ENCODE results near the gene PSMB3. TPM values are rescaled to one million over a fixed set of nuclear protein-coding genes. Genes with fewer than 3 reads are reported as not detected.
A peak's percentile ranks its signal among the peaks of the same experiment; 100 is the strongest.

PSMB3 gene
- polyA plus RNA-seq (2012; rRNA removed) = 480 and 533 TPM in 2 replicates
- 326 and 421 TPM in 2 replicates for polyA plus RNA-seq (2012; cell fraction: cytosol; rRNA removed)
- 286 and 336 TPM in 2 replicates for polyA plus RNA-seq (2012; cell fraction: nucleus; rRNA removed)

DNA sequence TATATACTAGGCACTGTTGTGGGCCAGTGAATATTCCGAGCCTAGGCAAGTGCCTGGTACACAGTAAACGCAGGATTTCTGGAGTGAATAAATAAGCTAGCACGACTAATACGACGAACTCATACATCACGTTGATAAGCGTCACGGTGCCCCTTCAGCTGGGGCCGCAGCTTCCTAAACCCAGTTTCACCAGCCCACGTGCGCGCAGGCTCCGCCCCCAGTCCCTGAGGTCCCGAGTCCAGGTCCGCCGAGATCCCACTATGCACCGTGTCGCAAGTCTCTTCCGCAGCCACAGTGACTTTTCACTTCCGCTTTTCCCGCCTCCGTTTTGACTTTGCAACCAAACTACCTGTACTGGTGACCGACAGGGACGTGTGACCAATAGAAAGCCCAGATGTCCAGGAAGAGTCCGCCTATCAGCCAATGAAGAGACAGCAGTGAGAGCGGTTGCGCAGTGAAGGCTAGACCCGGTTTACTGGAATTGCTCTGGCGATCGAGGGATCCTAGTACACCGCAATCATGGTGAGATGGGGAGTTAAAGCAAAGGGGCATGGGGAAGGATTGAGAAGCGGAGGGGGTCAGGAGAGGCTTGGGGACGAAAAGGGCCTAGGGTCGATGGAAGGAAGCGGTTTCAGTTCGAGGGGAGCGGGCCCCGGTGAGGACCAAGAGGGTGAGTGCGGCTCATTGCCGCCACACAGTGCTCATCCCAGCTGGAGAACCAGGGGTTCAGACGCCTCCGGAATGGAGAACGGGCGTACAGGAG is at the start of gene PSMB3:
Gene PSMB3, plus strand, starts transcription at position 434 of the 763 bp plus-strand sequence. Its CDS starts 86 bp downstream, at position 520.
- no peaks in the 10 kb centered on the region for H3K9me3 ChIP-seq
- peaks cover 0 to 20% of the 10 kb centered on the region in 2 experiments; a peak in 1 of 4 replicates for H3K4me1 ChIP-seq (ENCODE audit: control insufficient read depth in 1 of 2, insufficient read depth in 2 of 2, low read depth in 1 of 2, low read length in 1 of 2)
- peak within 1 kb of the TSS; percentile 74 to 98 for H3K27ac ChIP-seq (ENCODE audit: low read depth in 2 of 2, low read length in 1 of 2)
- peak within 1 kb of the TSS; percentile 91 to 93 for H3K4me3 ChIP-seq (ENCODE audit: low read depth in 2 of 2, low read length in 1 of 2)
- peak; percentile 98 for TF ChIP-seq ELF1 (IDR thresholded peaks at IDR 0.05)
- TF ChIP-seq, protein P1, sequence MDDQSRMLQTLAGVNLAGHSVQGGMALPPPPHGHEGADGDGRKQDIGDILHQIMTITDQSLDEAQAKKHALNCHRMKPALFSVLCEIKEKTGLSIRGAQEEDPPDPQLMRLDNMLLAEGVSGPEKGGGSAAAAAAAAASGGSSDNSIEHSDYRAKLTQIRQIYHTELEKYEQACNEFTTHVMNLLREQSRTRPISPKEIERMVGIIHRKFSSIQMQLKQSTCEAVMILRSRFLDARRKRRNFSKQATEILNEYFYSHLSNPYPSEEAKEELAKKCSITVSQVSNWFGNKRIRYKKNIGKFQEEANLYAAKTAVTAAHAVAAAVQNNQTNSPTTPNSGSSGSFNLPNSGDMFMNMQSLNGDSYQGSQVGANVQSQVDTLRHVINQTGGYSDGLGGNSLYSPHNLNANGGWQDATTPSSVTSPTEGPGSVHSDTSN (IDR thresholded peaks at IDR 0.05) = peak; percentile 100
- TF ChIP-seq GABPA (IDR thresholded peaks at IDR 0.05; ENCODE audit: low read depth) = peak; percentile 92
- TF ChIP-seq TEAD4 (IDR thresholded peaks at IDR 0.05; ENCODE audit: borderline replicate concordance, insufficient read depth) = no peak
- TF ChIP-seq, protein P2, sequence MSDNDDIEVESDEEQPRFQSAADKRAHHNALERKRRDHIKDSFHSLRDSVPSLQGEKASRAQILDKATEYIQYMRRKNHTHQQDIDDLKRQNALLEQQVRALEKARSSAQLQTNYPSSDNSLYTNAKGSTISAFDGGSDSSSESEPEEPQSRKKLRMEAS (IDR thresholded peaks at IDR 0.05; ENCODE audit: low read depth) = peak; percentile 99
- TF ChIP-seq SIN3A (IDR thresholded peaks at IDR 0.05; ENCODE audit: borderline replicate concordance, low read depth, low read length) = peak; percentile 94; the same call in 1 of the 2 replicates
- TF ChIP-seq, protein P3, sequence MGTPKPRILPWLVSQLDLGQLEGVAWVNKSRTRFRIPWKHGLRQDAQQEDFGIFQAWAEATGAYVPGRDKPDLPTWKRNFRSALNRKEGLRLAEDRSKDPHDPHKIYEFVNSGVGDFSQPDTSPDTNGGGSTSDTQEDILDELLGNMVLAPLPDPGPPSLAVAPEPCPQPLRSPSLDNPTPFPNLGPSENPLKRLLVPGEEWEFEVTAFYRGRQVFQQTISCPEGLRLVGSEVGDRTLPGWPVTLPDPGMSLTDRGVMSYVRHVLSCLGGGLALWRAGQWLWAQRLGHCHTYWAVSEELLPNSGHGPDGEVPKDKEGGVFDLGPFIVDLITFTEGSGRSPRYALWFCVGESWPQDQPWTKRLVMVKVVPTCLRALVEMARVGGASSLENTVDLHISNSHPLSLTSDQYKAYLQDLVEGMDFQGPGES (IDR thresholded peaks at IDR 0.05; ENCODE audit: low read depth, low read length) = peak; percentile 88
- TF ChIP-seq YY1 (IDR thresholded peaks at IDR 0.05; ENCODE audit: low read depth) = peak; percentile 59; the same call in 1 of the 2 replicates
- peak; percentile 95 for TF ChIP-seq CHD2 (IDR thresholded peaks at IDR 0.05; ENCODE audit: low read length, partially characterized antibody)
- TF ChIP-seq MXI1 (IDR thresholded peaks at IDR 0.05; ENCODE audit: low read depth, low read length) = peak; percentile 99
- no peak for TF ChIP-seq GATA2 (CRISPR knock-in tag; IDR thresholded peaks at IDR 0.05)
- TF ChIP-seq, protein P4, sequence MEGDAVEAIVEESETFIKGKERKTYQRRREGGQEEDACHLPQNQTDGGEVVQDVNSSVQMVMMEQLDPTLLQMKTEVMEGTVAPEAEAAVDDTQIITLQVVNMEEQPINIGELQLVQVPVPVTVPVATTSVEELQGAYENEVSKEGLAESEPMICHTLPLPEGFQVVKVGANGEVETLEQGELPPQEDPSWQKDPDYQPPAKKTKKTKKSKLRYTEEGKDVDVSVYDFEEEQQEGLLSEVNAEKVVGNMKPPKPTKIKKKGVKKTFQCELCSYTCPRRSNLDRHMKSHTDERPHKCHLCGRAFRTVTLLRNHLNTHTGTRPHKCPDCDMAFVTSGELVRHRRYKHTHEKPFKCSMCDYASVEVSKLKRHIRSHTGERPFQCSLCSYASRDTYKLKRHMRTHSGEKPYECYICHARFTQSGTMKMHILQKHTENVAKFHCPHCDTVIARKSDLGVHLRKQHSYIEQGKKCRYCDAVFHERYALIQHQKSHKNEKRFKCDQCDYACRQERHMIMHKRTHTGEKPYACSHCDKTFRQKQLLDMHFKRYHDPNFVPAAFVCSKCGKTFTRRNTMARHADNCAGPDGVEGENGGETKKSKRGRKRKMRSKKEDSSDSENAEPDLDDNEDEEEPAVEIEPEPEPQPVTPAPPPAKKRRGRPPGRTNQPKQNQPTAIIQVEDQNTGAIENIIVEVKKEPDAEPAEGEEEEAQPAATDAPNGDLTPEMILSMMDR (IDR thresholded peaks at IDR 0.05) = no peak
- TF ChIP-seq NRF1 (IDR thresholded peaks at IDR 0.05; ENCODE audit: low read depth, low read length) = peak; percentile 62
- TF ChIP-seq, protein P5, sequence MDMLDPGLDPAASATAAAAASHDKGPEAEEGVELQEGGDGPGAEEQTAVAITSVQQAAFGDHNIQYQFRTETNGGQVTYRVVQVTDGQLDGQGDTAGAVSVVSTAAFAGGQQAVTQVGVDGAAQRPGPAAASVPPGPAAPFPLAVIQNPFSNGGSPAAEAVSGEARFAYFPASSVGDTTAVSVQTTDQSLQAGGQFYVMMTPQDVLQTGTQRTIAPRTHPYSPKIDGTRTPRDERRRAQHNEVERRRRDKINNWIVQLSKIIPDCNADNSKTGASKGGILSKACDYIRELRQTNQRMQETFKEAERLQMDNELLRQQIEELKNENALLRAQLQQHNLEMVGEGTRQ (IDR thresholded peaks at IDR 0.05; ENCODE audit: borderline replicate concordance, low read depth, low read length) = peak; percentile 57; the same call in 1 of the 2 replicates
- no peak for TF ChIP-seq TCF12 (IDR thresholded peaks at IDR 0.05)
- TF ChIP-seq, protein P6, sequence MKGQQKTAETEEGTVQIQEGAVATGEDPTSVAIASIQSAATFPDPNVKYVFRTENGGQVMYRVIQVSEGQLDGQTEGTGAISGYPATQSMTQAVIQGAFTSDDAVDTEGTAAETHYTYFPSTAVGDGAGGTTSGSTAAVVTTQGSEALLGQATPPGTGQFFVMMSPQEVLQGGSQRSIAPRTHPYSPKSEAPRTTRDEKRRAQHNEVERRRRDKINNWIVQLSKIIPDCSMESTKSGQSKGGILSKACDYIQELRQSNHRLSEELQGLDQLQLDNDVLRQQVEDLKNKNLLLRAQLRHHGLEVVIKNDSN (IDR thresholded peaks at IDR 0.05; ENCODE audit: borderline replicate concordance, low read depth) = peak; percentile 87
- TF ChIP-seq TAF1 (IDR thresholded peaks at IDR 0.05; ENCODE audit: borderline replicate concordance, low read depth, low read length) = peak; percentile 51
- TF ChIP-seq FOSL2 (IDR thresholded peaks at IDR 0.05; ENCODE audit: borderline replicate concordance, low read depth) = no peak
- peak; percentile 66 for TF ChIP-seq POLR2AphosphoS5 (IDR thresholded peaks at IDR 0.05; ENCODE audit: low read depth, low read length)
- ChIA-PET POLR2A (interaction anchor here (0.5 to 2.7 kb wide), 6 partner anchors 10 to 96 kb away, joined by 3 to 12 read pairs (median 4); no protein-coding TSS in a partner anchor), CTCF (interaction anchor here (0.7 to 3.7 kb wide), 6 partner anchors 9 to 401 kb away, joined by 3 to 30 read pairs (median 4); no protein-coding TSS in a partner anchor)
- H3F3A ChIP-seq (replicated peaks; ENCODE audit: insufficient read depth) = peaks cover 3% of the 10 kb centered on the region
- H3K4me2 ChIP-seq = peak within 1 kb of the TSS; percentile 100
- H3K9ac ChIP-seq = peak within 1 kb of the TSS; percentile 78
- H2AFZ ChIP-seq (ENCODE audit: low read depth) = peak within 1 kb of the TSS; percentile 87
- no peaks in the 10 kb centered on the region for H3K27me3 ChIP-seq (ENCODE audit: insufficient read depth)
- peaks cover 11 to 24% of the 10 kb centered on the region in 2 experiments for H3K36me3 ChIP-seq (replicated peaks in 1 of 2; ENCODE audit: control insufficient read depth in 1 of 2, insufficient read depth in 2 of 2, low read length in 1 of 2)
- H3K9me2 ChIP-seq = no peaks in the 10 kb centered on the region
- WGBS (ENCODE audit: low lambda C conversion rate) = under 1% methylated on average over 38 of the region's 44 CpGs
- H3K79me2 ChIP-seq (ENCODE audit: insufficient read depth) = peaks cover 61% of the 10 kb centered on the region
- DNase-seq = peak; percentile 91
- H4K20me1 ChIP-seq (ENCODE audit: insufficient read depth) = no peaks in the 10 kb centered on the region

Measured in SK-N-SH (cell line).